ENCODE measurements around the gene CDH16. TPM values are rescaled to one million over a fixed set of nuclear protein-coding genes. Genes with fewer than 3 reads are reported as not detected.

The CDH16 gene
- total and polyA plus RNA-seq, 2 of the 13 experiments (the other 11 are each of a cell fraction or from before 2014, with no cell fraction given): 2.7 to 3.9 TPM

DNA sequence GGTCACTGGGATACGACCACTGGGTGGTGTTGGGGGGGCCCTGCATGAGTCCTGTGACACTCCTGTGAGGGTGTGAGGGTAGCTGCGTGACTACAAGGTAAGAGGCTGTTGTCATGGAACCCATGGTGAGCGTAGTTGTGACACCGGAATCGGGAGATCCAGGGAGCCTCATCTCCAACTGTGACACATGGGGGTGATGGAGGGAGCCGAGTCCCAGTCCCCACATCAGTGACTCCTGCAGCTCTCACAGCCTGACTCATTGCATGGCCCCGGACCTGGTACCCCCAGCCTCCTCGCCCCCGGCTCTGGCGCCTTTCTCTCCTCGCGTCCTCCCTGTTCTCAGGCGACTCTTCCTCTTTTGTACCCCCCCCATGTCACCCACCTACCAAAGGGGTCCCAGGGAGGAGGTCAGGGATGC, 14.2 kb downstream of the CDH16 start (continued):
- TF ChIP-seq, protein P1, sequence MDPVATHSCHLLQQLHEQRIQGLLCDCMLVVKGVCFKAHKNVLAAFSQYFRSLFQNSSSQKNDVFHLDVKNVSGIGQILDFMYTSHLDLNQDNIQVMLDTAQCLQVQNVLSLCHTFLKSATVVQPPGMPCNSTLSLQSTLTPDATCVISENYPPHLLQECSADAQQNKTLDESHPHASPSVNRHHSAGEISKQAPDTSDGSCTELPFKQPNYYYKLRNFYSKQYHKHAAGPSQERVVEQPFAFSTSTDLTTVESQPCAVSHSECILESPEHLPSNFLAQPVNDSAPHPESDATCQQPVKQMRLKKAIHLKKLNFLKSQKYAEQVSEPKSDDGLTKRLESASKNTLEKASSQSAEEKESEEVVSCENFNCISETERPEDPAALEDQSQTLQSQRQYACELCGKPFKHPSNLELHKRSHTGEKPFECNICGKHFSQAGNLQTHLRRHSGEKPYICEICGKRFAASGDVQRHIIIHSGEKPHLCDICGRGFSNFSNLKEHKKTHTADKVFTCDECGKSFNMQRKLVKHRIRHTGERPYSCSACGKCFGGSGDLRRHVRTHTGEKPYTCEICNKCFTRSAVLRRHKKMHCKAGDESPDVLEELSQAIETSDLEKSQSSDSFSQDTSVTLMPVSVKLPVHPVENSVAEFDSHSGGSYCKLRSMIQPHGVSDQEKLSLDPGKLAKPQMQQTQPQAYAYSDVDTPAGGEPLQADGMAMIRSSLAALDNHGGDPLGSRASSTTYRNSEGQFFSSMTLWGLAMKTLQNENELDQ (CRISPR knock-in tag; IDR thresholded peaks at IDR 0.05; ENCODE audit: borderline replicate concordance): no peak
- TF ChIP-seq ZNF10 (CRISPR knock-in tag; IDR thresholded peaks at IDR 0.05; ENCODE audit: borderline replicate concordance, low read depth) (no peak), ZNF138 (CRISPR knock-in tag; IDR thresholded peaks at IDR 0.05; ENCODE audit: low read depth) (peak; percentile 53; the same call in 1 of the 2 replicates), SATB2 (CRISPR knock-in tag; IDR thresholded peaks at IDR 0.05) (no peak), MYNN (CRISPR knock-in tag; IDR thresholded peaks at IDR 0.05; ENCODE audit: low read depth) (no peak), HNRNPL (IDR thresholded peaks at IDR 0.05; ENCODE audit: low read depth, low read length) (0 out of 2 replicates have a peak, but pooled peaks have one; percentile 9), ZNF441 (CRISPR knock-in tag; IDR thresholded peaks at IDR 0.05; ENCODE audit: borderline replicate concordance) (no peak), XRCC5 (optimal IDR thresholded peaks at IDR 0.05; ENCODE audit: low read length) (no peak), ZNF629 (CRISPR knock-in tag; conservative IDR thresholded peaks at IDR 0.05) (no peak), ATF7 (IDR thresholded peaks at IDR 0.05) (no peak), ATF7 (CRISPR knock-in tag; IDR thresholded peaks at IDR 0.05) (no peak), RAD21 (CRISPR knock-in tag; IDR thresholded peaks at IDR 0.05) (no peak), HIVEP1 (CRISPR knock-in tag; IDR thresholded peaks at IDR 0.05) (no peak), HNF4A (CRISPR knock-in tag; IDR thresholded peaks at IDR 0.05) (no peak), ZNF34 (CRISPR knock-in tag; IDR thresholded peaks at IDR 0.05; ENCODE audit: borderline replicate concordance) (no peak), RBM39 (IDR thresholded peaks at IDR 0.05; ENCODE audit: low read depth, low read length, poor library complexity, severe bottlenecking) (no peak), RFXANK (CRISPR knock-in tag; IDR thresholded peaks at IDR 0.05) (no peak), ZNF17 (CRISPR knock-in tag; IDR thresholded peaks at IDR 0.05) (no peak), ZNF235 (CRISPR knock-in tag; IDR thresholded peaks at IDR 0.05; ENCODE audit: borderline replicate concordance) (peak; percentile 41; the same call in 1 of the 2 replicates), ZNF333 (CRISPR knock-in tag; IDR thresholded peaks at IDR 0.05; ENCODE audit: borderline replicate concordance) (no peak), MLLT10 (CRISPR knock-in tag; IDR thresholded peaks at IDR 0.05) (no peak)
- TF ChIP-seq, protein P2, sequence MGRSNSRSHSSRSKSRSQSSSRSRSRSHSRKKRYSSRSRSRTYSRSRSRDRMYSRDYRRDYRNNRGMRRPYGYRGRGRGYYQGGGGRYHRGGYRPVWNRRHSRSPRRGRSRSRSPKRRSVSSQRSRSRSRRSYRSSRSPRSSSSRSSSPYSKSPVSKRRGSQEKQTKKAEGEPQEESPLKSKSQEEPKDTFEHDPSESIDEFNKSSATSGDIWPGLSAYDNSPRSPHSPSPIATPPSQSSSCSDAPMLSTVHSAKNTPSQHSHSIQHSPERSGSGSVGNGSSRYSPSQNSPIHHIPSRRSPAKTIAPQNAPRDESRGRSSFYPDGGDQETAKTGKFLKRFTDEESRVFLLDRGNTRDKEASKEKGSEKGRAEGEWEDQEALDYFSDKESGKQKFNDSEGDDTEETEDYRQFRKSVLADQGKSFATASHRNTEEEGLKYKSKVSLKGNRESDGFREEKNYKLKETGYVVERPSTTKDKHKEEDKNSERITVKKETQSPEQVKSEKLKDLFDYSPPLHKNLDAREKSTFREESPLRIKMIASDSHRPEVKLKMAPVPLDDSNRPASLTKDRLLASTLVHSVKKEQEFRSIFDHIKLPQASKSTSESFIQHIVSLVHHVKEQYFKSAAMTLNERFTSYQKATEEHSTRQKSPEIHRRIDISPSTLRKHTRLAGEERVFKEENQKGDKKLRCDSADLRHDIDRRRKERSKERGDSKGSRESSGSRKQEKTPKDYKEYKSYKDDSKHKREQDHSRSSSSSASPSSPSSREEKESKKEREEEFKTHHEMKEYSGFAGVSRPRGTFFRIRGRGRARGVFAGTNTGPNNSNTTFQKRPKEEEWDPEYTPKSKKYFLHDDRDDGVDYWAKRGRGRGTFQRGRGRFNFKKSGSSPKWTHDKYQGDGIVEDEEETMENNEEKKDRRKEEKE (IDR thresholded peaks at IDR 0.05): no peak
- TF ChIP-seq, protein P3, sequence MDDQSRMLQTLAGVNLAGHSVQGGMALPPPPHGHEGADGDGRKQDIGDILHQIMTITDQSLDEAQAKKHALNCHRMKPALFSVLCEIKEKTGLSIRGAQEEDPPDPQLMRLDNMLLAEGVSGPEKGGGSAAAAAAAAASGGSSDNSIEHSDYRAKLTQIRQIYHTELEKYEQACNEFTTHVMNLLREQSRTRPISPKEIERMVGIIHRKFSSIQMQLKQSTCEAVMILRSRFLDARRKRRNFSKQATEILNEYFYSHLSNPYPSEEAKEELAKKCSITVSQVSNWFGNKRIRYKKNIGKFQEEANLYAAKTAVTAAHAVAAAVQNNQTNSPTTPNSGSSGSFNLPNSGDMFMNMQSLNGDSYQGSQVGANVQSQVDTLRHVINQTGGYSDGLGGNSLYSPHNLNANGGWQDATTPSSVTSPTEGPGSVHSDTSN (CRISPR knock-in tag; IDR thresholded peaks at IDR 0.05; ENCODE audit: borderline replicate concordance): no peak
- TF ChIP-seq, protein P4, sequence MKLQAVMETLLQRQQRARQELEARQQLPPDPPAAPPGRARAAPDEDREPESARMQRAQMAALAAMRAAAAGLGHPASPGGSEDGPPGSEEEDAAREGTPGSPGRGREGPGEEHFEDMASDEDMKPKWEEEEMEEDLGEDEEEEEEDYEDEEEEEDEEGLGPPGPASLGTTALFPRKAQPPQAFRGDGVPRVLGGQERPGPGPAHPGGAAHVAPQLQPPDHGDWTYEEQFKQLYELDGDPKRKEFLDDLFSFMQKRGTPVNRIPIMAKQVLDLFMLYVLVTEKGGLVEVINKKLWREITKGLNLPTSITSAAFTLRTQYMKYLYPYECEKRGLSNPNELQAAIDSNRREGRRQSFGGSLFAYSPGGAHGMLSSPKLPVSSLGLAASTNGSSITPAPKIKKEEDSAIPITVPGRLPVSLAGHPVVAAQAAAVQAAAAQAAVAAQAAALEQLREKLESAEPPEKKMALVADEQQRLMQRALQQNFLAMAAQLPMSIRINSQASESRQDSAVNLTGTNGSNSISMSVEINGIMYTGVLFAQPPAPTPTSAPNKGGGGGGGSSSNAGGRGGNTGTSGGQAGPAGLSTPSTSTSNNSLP (IDR thresholded peaks at IDR 0.05; ENCODE audit: low read depth, low read length): no peak

All from HepG2 (cell line).